ENCODE results near the gene CCDC80.

The CCDC80 gene

DNA sequence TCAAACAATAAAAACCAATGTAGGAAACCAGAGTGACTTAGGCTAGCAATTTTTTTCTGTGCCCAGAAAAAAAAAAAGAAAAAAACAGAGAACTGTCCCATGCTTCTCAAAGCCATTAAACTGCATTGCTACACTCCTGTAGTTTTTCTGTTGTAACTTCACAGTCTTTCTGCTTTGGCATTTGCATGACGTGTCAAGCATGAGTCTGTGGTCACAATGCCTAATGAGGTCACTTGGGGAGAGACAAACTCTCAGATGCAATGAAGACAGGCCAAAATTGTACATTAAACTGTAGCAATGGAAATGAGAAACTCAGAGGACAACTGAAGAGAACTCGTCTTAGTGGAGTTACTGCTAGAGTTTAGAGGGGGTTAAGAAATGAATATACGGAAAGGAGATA lies 30.8 kb downstream of the CCDC80 start:
- H3K4me3 ChIP-seq (replicated peaks; ENCODE audit: insufficient read depth, low read length), result no peak overlapping the region
- H3K27me3 ChIP-seq (ENCODE audit: insufficient read depth, poor library complexity, severe bottlenecking), result no peaks in the 10 kb centered on the region
- no peak overlapping the region for H3K27ac ChIP-seq (replicated peaks)
- DNase-seq (ENCODE audit: low read depth in 1 of 2, low spot score in 1 of 2), result peak; percentile 11 to 13
- TF ChIP-seq POLR2AphosphoS5 (IDR thresholded peaks at IDR 0.05; ENCODE audit: low read depth), result no peak
- TF ChIP-seq, protein P1, sequence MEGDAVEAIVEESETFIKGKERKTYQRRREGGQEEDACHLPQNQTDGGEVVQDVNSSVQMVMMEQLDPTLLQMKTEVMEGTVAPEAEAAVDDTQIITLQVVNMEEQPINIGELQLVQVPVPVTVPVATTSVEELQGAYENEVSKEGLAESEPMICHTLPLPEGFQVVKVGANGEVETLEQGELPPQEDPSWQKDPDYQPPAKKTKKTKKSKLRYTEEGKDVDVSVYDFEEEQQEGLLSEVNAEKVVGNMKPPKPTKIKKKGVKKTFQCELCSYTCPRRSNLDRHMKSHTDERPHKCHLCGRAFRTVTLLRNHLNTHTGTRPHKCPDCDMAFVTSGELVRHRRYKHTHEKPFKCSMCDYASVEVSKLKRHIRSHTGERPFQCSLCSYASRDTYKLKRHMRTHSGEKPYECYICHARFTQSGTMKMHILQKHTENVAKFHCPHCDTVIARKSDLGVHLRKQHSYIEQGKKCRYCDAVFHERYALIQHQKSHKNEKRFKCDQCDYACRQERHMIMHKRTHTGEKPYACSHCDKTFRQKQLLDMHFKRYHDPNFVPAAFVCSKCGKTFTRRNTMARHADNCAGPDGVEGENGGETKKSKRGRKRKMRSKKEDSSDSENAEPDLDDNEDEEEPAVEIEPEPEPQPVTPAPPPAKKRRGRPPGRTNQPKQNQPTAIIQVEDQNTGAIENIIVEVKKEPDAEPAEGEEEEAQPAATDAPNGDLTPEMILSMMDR (IDR thresholded peaks at IDR 0.05; ENCODE audit: insufficient read depth, low read length), result no peak
- TF ChIP-seq GABPA (IDR thresholded peaks at IDR 0.05; ENCODE audit: low read depth), result no peak
- TF ChIP-seq, protein P2, sequence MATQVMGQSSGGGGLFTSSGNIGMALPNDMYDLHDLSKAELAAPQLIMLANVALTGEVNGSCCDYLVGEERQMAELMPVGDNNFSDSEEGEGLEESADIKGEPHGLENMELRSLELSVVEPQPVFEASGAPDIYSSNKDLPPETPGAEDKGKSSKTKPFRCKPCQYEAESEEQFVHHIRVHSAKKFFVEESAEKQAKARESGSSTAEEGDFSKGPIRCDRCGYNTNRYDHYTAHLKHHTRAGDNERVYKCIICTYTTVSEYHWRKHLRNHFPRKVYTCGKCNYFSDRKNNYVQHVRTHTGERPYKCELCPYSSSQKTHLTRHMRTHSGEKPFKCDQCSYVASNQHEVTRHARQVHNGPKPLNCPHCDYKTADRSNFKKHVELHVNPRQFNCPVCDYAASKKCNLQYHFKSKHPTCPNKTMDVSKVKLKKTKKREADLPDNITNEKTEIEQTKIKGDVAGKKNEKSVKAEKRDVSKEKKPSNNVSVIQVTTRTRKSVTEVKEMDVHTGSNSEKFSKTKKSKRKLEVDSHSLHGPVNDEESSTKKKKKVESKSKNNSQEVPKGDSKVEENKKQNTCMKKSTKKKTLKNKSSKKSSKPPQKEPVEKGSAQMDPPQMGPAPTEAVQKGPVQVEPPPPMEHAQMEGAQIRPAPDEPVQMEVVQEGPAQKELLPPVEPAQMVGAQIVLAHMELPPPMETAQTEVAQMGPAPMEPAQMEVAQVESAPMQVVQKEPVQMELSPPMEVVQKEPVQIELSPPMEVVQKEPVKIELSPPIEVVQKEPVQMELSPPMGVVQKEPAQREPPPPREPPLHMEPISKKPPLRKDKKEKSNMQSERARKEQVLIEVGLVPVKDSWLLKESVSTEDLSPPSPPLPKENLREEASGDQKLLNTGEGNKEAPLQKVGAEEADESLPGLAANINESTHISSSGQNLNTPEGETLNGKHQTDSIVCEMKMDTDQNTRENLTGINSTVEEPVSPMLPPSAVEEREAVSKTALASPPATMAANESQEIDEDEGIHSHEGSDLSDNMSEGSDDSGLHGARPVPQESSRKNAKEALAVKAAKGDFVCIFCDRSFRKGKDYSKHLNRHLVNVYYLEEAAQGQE (IDR thresholded peaks at IDR 0.05; ENCODE audit: insufficient replicate concordance, low read depth), result no peak
- no peak for TF ChIP-seq SPI1 (IDR thresholded peaks at IDR 0.05; ENCODE audit: borderline replicate concordance, low read depth)

DNA sequence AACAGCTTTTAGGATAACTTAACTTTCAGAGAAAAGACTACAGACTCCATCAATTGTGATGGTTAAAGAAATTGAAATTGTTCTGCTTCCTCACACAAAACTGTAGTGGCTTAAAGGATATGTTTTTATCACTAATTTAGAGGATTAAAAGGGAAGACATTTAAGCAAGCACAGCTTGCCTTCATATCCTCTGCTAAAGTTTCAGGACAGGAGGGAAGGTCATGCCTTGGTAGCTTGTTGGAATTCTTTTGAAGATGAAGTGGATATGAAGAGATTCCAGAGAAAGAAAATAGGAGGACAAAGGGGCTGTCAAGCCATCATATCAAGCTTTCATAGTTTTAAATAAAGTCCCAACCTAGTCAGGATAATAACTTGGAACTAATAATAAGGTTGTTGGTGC lies 33.1 kb downstream of the CCDC80 start:
- Histone ChIP-seq H3K27me3 (ENCODE audit: insufficient read depth, poor library complexity, severe bottlenecking) (no peaks in the 10 kb centered on the region), H3K4me3 (replicated peaks; ENCODE audit: insufficient read depth, low read length) (no peak overlapping the region), H3K27ac (replicated peaks) (no peak overlapping the region)
- DNase-seq (ENCODE audit: low read depth in 1 of 2, low spot score in 1 of 2), result no peak
- TF ChIP-seq POLR2AphosphoS5 (IDR thresholded peaks at IDR 0.05; ENCODE audit: low read depth) (no peak), SPI1 (IDR thresholded peaks at IDR 0.05; ENCODE audit: borderline replicate concordance, low read depth) (no peak), GABPA (IDR thresholded peaks at IDR 0.05; ENCODE audit: low read depth) (no peak)
- TF ChIP-seq, protein P2 (IDR thresholded peaks at IDR 0.05; ENCODE audit: insufficient replicate concordance, low read depth), result no peak
- TF ChIP-seq, protein P1 (IDR thresholded peaks at IDR 0.05; ENCODE audit: insufficient read depth, low read length), result no peak

DNA sequence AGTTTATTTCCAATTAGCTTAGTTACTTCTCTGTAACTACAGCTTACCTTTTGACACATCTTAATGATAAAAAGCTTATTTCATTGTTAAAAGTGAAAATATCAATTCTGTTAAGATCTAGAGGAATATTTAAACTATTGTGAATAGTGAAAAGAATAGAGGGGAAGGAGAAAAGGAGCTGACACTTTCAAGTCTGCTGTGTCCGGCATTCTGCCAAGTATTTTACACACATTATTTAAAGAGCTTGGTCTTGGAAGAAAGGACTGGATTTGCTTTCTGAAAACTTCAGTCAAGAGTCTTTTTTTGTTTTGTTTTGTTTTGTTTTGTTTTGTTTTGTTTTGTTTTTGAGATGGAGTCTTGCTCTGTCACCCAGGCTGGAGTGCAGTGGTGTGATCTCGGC lies 34.8 kb downstream of the CCDC80 start:
- no peak for DNase-seq (ENCODE audit: low read depth in 1 of 2, low spot score in 1 of 2)
- Histone ChIP-seq H3K27ac (replicated peaks) (no peak overlapping the region), H3K27me3 (ENCODE audit: insufficient read depth, poor library complexity, severe bottlenecking) (no peaks in the 10 kb centered on the region), H3K4me3 (replicated peaks; ENCODE audit: insufficient read depth, low read length) (no peak overlapping the region)
- TF ChIP-seq, protein P2 (IDR thresholded peaks at IDR 0.05; ENCODE audit: insufficient replicate concordance, low read depth), result no peak
- TF ChIP-seq POLR2AphosphoS5 (IDR thresholded peaks at IDR 0.05; ENCODE audit: low read depth) (no peak), SPI1 (IDR thresholded peaks at IDR 0.05; ENCODE audit: borderline replicate concordance, low read depth) (no peak), GABPA (IDR thresholded peaks at IDR 0.05; ENCODE audit: low read depth) (no peak)
- TF ChIP-seq, protein P1 (IDR thresholded peaks at IDR 0.05; ENCODE audit: insufficient read depth, low read length), result no peak

Measured in HL-60 (cell line).